HG03108 (cell line): ENCODE results near the gene RHPN2.

ENCODE experiments used
- ATAC-seq: cut with Tn5 transposase; IDR thresholded peaks from one replicate; pipeline ENCODE4 v1.9.1; 2021; ENCODE audit warnings: moderate library complexity; ENCODE audit not compliant: unreplicated experiment

Gene RHPN2

DNA sequence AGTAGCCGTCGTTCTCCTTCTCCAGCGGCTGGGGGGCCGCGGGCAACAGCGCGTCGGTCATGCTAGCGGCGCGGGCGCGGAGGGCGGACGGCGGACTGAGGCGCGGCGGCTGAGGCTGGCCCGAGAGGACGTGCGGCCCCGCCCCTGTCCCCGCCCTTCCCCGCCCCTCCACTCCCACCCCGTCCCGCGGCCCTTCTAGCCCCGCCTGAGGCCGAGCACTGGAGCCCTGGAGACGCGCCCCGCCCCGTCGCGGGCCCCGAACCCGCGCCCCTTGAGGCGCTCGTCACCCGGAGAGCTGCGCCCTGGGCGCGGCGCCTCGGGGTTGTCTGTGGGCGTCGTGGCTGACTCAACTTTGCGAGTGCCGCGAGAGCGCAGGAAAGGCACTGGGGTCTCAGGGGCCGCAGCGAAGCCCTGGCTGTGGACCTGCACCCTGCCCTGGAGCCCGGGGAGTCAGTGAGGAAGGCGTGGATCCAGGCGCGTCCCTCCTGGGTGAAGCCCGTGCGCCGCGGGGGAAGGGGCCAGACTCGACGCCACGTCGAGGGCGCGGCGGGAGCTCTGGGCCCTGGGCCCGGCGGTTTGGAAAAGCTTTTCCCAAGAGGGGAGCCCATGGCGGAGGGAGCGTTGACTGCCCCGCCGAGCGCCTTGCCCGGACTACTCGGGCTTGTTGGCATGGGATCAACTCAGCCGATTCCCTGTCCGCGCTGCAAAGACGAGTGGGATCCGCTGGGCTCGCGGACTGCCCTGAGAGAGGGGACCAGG is at the start of gene RHPN2:
TSS of gene RHPN2 (minus strand) at position 97 of the 759 bp plus-strand sequence. CDS start at position 61, 36 bp downstream.
- ATAC-seq: peak; percentile 57

DNA sequence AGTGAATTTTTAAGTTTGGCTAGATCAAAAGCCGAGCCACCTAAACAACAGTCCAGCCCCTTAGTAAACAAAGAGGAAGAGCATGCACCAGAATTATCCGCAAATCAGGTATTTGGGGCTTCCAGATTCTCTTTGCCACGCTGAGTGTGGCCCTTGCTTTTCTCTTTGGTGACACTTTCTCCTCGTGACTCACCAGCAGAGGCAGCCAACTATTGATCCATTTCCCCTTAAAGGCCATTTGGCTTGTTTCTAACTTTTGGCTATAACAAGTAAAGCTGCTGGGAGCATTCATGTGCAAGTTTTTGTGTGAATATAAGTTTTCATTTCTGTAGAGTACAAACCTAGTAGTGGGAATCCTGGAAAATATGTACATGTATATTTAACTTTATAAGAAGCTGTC is 49.6 kb upstream of the RHPN2 start:
- no peak for ATAC-seq

DNA sequence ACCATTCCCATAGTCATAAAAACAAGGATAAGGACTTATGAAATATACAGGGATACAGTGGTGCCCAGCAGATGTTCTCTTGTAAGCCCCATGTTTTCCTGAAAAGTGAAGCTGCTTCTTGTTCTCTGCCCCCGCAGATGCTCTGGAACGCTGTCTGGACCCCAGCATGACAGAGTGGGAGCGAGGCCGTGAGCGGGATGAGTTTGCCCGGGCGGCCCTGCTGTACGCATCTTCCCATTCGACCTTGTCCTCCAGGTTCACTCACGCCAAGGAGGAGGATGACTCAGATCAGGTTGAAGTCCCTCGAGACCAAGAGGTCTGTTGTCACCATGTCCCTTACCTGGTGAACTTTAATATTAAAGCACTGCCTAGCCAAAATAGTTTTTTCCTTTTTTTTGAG is 46.9 kb upstream of the RHPN2 start:
- no peak for ATAC-seq

DNA sequence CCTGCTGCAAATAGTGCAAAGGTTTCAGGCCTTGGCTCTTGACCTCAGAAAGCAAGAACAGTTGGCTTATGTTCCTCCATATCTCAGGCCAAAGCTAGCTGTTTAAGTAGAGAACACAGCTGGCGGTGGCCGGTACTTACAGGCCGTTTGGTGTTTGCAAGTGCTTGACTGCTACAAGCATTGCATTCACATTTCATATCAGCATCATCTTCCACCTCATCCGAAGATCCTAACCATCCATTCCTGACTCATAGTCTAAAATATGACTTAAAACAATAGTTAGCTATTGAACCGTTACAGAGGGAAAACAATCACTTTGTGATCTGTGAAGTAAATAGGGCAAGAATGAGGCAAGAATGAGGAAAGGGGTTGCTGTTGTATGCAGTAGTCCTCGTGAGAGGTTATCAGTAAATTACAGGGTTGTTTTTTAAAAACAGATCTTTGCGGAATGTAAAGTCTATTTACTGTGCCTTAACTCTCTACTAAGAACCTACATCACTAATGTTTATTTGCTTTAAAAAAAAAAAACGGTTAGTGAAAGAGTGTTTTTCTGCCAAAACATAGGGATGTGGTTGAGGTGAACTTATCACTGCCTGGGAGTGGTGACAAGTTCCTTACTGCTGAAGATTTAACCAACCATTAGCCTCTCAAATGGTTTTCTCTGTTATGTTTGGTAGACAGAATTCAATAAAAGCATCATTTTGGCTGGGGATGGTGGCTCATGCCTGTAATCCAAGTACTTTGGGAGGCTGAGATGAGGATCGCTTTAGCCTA is 45.6 kb upstream of the RHPN2 start:
- no peak for ATAC-seq

DNA sequence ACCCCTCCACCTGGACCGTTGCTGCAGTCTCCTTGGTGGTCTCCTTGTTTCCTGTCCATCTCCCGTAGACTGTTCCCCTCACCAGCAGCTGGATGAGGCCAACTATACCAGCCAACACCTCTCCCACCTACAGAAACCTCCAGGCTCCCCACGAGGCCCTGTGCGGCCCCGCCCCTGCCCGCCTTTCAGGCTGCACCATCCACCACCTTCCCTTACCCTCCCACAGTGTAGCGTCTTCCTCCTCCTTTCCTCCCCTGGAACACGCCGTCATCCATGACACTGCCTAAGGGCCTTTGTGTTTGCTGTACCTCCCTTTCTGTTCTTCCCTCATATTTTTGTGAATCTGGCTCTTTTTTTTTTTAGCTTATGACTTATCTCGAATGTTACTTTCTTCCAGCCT is 43.5 kb upstream of the RHPN2 start:
- no peak for ATAC-seq

DNA sequence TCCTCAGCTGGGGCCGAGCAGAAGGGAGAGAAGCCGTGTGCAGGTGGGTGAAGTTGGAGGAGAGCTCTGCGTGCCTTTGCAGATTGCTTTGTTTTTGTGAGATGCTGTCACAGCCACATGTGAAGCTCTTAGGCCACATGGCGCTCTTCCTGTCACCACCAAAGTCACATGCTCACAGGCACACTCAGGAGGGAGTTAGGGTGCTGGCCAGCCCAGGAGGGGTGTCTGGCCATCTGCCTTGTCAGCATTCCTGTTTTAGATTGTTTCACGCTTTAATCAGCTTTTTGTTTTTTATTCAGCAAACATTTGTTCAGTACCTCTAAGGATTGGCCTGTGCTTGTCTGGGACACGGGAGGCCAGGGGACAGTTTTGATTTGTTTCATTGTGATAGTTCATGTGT is 38.2 kb upstream of the RHPN2 start:
- ATAC-seq: no peak

DNA sequence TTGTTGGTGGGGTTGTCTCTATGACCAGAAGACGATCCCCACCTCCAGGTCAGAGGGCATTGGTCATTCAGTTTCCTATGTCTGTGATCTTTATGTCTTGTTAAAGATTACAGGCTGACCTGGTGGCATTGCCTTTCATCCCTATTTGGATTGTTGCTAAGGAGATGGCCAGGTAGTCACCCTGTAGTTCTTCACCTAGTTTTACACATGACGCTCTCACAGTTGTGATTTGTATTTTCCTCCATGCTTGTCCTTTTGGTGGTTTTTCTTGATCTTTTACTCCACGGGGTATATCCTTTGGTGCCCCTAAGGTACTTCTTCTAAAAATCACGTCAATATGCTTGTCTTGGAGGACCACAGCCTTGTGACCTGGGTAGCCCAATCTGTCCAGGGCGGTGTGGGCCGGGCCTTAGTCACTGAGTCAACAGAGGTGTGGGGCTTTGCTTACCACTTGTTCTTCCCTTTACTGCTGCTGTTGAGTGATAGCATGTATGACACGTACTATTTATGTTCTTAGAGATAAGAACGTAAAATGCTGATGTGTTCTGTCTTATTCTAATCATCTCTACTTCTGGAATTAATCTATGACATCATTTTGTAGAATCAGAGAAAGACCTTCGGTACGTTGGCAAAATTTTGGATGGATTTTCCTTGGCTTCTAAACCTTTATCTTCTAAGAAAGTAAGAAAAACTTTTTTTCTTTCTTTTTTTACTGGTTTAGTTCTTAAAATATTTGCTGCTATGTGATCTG is 36.4 kb upstream of the RHPN2 start:
- ATAC-seq: no peak

DNA sequence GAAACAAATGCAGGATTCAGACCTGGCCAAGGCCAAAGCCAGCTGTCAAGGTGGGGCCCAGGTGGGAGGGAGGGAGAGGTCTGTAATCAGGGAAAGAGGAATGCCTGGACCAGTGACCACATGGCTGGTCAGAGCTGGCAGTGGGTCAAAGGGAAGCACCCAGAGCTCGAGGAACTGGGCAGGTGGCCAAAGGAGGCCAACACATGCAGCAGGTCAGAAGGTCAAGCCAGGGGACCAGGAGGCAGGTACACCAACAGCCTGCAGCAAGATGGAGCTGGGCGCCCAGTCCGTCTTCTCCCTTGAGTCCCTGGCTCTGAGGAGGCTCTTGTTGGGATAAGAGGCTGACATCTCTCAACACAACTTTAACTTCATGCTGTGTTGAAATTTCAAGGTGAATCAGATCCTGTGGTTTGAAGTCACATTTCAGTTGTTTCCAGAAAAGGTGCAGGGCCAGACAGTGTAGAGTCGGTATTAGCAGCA is 33.4 kb upstream of the RHPN2 start:
- no peak for ATAC-seq

DNA sequence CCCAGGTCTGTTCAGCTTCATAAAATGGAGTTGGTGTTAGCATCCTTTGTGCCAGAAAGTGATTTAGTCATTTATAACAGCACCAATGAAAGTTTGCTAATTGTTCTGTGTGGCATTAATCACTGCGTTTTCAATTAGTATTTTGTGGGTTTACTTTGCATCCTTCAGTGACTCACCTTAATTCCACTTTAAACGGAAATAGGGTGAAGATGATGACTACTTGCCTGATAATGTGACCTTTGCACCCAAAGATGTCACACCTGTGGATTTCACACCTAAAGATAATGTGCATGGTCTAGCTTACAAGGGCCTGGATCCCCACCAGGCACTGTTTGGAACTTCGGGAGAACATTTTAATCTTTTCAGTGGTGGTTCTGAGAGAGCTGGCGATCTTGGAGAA is 31.3 kb upstream of the RHPN2 start:
- no peak for ATAC-seq

DNA sequence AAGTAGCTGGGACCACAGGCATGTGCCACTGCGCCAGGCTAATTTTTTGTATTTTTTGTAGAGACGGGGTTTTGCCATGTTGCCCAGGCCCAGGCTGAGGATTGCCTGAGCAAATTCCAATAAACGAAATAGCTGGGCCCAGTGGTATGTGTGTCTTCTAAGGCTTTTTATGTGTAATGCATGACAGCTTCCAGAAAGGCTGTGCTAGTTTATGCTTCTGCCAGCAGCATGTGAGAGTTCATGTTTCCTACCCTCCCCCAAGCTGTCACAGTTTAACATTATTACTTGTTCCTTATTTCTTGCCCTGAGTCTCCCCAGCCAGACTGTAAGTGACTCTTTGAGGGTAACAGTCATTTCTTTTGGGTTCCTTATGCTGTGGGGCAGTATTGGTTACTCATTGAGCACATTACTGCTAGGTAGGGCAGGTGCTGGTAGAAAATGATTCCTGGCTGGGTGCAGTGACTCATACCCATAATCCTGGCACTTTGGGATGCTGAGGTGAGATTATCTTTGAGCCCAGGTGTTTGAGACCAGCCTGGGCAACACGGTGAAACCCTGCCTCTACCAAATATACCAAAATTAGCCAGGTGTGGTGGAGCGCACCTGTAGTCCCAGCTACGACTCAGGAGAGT is 29.9 kb upstream of the RHPN2 start:
- no peak for ATAC-seq

DNA sequence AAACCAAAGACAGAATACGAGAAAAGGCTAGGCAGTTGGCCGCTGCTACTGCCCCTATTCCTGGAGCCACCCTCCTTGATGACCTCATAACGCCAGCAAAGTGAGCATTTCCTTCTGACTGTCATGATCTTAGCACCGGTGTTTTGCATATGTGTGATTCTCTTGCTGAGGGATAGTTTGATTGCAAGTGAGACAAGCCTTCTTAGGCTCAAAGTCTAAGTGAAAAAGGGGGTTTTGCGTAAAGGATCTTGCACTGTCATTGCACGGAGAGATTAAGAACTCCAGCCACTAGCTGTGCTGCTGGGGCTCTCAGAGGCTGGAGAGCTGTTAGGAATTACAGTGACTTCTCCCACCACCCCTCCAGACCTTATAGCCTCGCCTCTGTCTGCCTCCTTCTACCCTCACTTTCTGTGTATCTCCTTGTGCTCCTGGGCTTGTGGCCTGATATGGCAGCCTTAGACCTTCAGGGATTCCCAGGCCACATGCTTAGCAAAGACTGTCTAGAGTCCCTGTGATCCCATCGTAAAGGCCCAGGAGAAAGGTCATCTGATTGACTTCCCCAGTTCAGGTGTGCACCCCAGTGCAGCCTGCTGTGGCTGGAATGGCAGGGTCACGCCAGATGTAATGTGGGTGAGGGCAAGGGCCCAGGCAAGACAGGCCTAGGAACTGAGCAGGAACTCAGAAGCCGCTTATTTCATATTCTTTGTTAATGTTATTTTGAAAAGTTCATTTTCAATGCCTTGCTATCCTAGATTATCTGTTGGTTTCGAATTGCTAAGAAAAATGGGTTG is 28.9 kb upstream of the RHPN2 start:
- no peak for ATAC-seq

DNA sequence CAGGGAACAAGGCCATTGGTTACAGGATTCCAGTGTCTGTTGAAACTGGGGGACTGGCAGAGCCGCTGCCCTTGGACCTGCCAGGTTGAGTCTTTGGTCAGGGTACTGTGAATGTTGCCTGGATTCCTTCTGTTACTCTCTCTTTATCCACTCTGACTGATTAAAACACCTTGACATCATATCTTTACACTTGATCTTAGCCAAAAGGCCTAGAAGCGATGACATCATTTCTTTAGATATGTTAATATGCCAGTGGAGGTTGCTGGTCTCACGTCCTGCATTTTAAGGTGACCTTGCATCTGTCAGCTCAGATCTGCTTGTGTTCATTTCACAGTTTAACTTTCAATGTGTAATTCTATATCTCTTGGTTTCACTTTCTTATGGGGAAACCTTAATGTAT is 25.5 kb upstream of the RHPN2 start:
- ATAC-seq: no peak

DNA sequence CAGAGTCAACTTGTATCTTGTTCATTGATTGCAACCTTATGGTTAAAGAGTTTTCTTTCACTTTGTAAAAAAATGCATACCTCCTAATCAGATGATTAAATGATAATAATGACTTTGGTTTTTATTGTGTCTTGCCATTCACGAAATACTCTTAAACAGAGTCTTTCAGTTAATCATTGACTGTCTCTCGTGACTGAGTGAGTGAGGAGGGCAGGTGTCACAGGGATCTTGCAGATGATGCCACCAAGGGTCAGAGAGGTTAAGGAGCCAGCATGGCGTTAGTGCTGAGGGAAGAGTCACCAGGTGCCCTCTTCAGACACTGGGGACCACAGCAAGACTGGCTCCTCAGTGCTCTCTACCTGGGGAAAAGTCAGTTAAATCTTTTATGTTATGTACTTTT is 24.3 kb upstream of the RHPN2 start:
- no peak for ATAC-seq

DNA sequence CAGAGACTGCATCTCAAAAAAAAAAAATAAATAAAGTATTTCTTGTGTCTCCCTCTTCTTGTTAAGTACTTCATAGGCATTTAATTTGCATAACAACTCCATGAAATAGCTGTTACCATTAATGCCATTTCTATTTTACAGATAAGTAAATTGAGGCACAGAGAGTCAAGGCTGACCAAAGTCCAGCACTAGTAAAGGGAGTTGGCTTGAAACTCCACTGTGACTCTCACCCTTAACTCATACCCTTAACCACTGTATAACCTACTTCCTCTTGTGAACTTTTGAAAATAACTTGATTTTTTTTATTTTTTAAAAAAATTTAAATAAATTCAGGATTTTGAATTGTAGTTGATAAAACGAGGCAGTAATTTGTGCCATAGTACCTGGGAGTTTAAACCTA is 22.3 kb upstream of the RHPN2 start:
- ATAC-seq: no peak

DNA sequence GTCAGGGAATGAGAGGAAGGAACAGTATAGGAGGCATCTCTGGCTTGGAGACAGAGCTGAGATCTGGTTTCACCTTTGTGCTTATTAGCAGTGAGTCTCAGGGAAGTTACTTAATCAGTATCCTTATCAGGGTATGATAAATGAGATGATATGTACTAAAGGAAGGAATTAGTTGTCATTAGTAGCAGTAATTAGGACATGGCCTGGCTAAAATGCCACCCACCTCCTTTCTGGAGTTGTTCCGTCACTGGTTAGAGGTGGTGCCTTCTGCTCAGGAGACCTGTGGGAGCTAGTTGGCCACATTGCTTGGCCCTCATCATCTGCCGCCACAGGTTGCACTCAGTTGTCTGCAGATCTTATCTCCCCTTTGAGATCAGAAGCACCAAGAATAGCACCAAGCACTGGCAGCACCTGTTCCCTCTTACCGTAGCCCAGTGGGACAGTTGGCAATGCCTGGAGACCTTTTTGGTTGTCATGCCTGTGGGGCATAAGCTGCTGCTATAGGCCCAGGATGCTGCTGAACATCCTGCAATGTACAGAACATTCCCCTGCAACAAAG is 21.0 kb upstream of the RHPN2 start:
- ATAC-seq: no peak

DNA sequence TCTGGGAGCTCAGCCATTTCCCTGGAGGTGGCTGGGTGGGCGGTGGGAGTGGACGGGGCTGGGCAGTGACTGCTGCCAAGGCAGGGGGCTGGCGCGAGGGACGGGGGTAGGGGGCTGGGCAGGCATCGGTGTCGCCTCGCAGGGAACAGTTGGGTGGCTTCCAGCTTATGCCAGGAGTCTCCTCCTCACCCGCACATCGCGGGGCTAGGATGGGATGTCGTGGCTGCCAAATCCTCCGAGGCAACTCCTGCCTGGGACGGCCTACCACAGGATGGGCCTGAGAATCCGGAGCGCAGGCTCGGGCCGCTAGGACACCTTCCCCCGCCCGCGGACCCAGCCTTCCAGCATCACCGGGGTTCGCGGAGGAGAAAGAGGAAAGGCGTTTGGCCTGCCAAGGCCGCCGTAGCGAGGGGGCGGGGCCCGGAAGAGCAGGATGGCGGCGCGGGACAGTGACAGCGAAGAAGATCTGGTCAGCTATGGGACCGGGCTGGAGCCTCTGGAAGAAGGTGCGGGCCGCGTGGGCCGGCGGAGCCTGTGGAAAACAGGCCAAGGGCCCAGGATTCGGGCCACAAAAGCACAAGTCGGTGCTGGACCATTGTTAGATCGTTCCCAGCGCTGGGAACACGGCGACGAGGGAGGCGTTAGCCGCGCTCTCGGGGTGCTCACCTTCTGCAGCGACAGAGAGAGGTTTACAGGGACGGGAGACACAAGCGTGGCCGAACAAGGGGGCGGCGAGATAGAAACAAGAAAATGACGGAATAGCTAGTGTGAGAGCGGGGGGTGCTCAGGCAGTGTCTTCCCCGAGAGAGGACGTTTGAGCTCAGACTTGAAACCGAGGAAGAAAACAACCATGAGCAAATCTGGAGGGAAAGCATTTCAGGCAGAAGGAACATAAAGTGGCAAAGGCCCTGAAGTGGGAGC is 16.3 kb upstream of the RHPN2 start, which contains the start of gene GPATCH1:
TSS of gene GPATCH1 (plus strand) at position 421 of the 921 bp plus-strand sequence. CDS start at position 434, 13 bp downstream.
- peak; percentile 83 for ATAC-seq

DNA sequence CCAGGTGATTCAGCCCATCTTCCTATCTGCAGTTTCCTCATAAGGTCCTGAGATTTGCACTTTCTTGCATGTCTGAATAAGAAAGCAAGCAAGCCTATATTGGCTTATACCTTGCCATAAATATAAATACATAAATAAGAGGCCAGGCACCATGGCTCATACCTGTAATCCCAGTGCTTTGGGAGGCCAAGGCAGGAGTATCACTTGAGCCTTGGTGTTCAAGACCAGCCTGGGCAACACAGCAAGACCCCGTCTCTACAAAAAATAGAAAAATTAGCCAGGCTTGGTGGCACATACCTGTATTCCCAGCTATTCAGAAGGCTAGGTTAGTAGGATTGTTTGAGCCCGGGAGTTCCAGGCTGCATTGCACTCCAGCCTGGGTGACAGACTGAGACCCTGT is 10.8 kb upstream of the RHPN2 start:
- ATAC-seq: no peak

DNA sequence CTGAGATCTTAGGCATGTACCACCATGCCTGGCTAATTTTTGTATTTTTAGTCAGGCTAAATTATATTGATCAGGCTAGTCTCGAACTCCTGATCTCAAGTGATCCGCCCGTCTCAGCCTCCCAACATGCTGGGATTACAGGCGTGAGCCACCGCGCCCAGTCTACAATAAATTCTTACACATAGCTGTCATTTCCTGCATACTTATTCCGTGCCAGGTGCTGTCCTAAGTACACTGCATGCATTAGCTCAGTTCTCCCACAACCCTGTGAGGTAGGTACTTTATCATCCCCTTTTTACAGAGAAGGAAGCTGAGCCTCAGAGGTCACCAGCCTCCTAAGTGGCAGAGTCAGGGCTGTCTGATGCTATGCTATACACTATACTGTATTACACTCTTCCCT is 7.2 kb upstream of the RHPN2 start:
- ATAC-seq: no peak

DNA sequence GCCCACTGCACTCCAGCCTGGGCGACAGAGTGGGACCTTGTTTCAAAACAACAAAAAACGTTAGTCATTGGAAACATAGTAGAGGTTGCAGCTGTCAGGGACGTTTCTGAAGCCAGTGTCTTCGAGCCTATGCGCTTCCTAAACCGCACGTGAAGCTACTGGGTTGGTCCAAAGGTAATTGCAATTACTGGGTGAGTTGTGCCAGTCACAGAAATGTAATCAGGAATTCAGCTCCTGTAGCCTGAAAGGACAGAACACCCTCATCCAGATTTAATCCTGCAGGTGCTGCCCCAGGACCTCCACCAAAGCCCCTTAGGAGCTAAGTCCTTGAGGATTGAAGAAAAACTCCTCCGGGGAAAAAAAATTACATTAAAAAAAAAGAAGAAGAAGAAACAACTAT is 2.4 kb upstream of the RHPN2 start:
- ATAC-seq: no peak
